BJ (cell line): ENCODE data around the gene PRSS23. TPM values are rescaled to one million over a fixed set of nuclear protein-coding genes. Genes with fewer than 3 reads are reported as not detected.
A peak's percentile ranks its signal among the peaks of the same experiment; 100 is the strongest.

Source experiments
- CTCF ChIA-PET: fragments of 350-600 bp; formaldehyde crosslinking; extraction: SDS; loops from one replicate; lab custom pipeline; 2021; ENCODE audit warnings: antibody characterized with exemption, inconsistent platforms; lab: Yijun Ruan, JAX
- POLR2A ChIA-PET: fragments of 300-600 bp; sonication (Branson Sonifier 250); formaldehyde crosslinking; extraction: SDS; loops from one replicate; lab custom pipeline; 2021; ENCODE audit warnings: antibody characterized with exemption; lab: Charles Lee
- DNase-seq: peaks from one replicate; pipeline ENCODE4 v3.0.0-alpha.2; 2011; ENCODE audit warnings: low read depth
- H3K27me3 ChIP-seq: 2 replicates; pipeline ENCODE4 v1.6.0; 2011; ENCODE audit warnings: low read length; ENCODE audit not compliant: control insufficient read depth, insufficient read depth
- H3K36me3 ChIP-seq: 2 replicates; pipeline ENCODE4 v1.5.1; 2011; ENCODE audit warnings: low read length; ENCODE audit not compliant: control insufficient read depth, insufficient read depth
- H3K4me3 ChIP-seq: 2 replicates; pipeline ENCODE4 v1.5.1; 2011; ENCODE audit warnings: low read depth, mild to moderate bottlenecking, control low read depth, low read length
- polyA plus RNA-seq: library from polyadenylated mRNA; depleted of rRNA; stranded (reverse); fragments of >200 nt; gene quantifications from 2 replicates; pipeline ENCODE4 v1.2.3, GENCODE V29; 2011
- TF ChIP-seq, protein P1 (sequence below): IDR thresholded peaks from 2 replicates; pipeline ENCODE4 v1.5.1; 2011; ENCODE audit warnings: low read depth, mild to moderate bottlenecking, control low read depth, inconsistent platforms, low read length, moderate library complexity; ENCODE audit not compliant: insufficient read depth

Gene PRSS23
- polyA plus RNA-seq, 1 experiment: 343 TPM

DNA sequence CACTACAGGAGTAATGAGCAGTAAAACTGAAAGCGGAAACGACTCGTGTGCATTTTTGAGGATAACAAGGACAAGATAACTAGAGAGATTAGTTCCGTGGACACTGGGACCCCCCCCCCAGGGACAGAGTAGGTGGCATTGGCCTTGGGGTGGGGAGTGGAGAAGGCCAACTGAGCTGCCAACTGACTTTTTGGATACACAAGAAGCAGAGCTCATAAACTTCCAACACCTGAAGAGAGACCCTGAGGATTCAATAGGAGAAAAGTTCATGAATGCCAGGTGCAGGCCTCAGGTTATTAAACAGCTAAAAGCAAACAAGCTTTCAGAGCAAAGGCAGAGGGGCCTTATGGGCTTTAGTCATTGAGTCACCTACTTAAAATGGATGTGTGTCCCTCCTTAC, 17.6 kb upstream of the PRSS23 start:
- CTCF ChIA-PET: interaction anchor here (2.1 kb wide), 1 partner anchor 8 kb away, joined by 6 read pairs; no protein-coding TSS in a partner anchor
- POLR2A ChIA-PET: no interaction called here
- Histone ChIP-seq H3K36me3 (no peaks in the 10 kb centered on the region), H3K4me3 (no peak overlapping the region), H3K27me3 (no peaks in the 10 kb centered on the region)
- TF ChIP-seq, protein P1, sequence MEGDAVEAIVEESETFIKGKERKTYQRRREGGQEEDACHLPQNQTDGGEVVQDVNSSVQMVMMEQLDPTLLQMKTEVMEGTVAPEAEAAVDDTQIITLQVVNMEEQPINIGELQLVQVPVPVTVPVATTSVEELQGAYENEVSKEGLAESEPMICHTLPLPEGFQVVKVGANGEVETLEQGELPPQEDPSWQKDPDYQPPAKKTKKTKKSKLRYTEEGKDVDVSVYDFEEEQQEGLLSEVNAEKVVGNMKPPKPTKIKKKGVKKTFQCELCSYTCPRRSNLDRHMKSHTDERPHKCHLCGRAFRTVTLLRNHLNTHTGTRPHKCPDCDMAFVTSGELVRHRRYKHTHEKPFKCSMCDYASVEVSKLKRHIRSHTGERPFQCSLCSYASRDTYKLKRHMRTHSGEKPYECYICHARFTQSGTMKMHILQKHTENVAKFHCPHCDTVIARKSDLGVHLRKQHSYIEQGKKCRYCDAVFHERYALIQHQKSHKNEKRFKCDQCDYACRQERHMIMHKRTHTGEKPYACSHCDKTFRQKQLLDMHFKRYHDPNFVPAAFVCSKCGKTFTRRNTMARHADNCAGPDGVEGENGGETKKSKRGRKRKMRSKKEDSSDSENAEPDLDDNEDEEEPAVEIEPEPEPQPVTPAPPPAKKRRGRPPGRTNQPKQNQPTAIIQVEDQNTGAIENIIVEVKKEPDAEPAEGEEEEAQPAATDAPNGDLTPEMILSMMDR: no peak
- DNase-seq: no peak

DNA sequence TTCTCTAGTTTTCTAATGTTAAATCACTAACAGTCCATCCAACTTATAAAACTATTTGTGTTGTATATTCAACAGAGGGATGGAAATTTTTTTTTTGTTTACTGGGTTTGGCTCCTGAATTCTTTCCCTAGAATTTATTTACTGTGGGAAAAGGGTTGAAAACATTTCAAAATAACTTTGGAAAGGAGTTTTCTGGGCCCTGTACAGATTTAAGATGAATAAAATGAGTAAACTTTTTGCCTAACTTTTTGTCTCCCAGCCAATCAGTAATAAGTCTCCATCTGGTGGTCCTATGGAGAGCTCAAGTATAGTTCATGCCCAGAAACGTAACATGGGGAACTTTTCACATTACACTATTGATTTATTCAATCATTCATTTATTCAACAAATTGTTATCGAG, 16.7 kb upstream of the PRSS23 start:
- Histone ChIP-seq H3K4me3 (no peak overlapping the region), H3K27me3 (no peaks in the 10 kb centered on the region), H3K36me3 (no peaks in the 10 kb centered on the region)
- TF ChIP-seq, protein P1: 0 out of 2 replicates have a peak, but pooled peaks have one; percentile 2
- no peak for DNase-seq
- ChIA-PET CTCF (interaction anchor here (1.6 to 2.1 kb wide), 3 partner anchors 9 to 175 kb away, joined by 6 to 7 read pairs (median 6); no protein-coding TSS in a partner anchor), POLR2A (no interaction called here)

- TF ChIP-seq, protein P1: no peak
- ChIA-PET CTCF (interaction anchor here (0.7 to 2.1 kb wide), 7 partner anchors 10 to 176 kb away, joined by 3 to 8 read pairs (median 6); partner anchors contain the start of gene PRSS23), POLR2A (interaction anchor here (0.6 kb wide), 1 partner anchor 1630 kb away, joined by 3 read pairs; no protein-coding TSS in a partner anchor)
- no peaks in the 10 kb centered on the region for H3K27me3 ChIP-seq
- no peaks in the 10 kb centered on the region for H3K36me3 ChIP-seq
- no peak overlapping the region for H3K4me3 ChIP-seq
- DNase-seq: no peak
Observed at GRCh38 chr11:86784241-86784681, 16.1 kb upstream of the PRSS23 start.

DNA sequence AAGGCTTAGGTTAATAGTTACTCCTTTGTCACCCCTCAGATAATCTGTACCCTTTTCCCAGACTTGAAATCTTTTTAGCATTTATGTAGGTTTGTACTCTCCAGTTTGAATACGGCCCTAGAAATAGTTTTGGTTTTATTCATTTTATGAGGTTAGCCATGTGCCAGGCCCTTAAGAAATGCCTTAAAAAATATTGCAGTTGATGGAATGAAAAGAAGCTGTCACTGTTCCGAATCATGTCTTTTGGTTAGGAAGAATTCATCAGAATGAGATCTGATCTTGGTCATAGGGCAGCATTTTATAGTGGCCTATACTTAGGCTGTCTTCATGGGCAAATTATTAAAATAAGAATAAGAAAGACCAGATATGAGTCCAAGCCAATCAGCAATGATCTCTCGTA, 14.8 kb upstream of the PRSS23 start:
- CTCF ChIA-PET: interaction anchor here (1.1 to 1.8 kb wide), 2 partner anchors 12 to 16 kb away, joined by 3 to 8 read pairs; partner anchors contain the start of gene PRSS23
- POLR2A ChIA-PET: interaction anchor here (0.6 kb wide), 2 partner anchors 142 to 165 kb away, joined by 4 read pairs; no protein-coding TSS in a partner anchor

DNA sequence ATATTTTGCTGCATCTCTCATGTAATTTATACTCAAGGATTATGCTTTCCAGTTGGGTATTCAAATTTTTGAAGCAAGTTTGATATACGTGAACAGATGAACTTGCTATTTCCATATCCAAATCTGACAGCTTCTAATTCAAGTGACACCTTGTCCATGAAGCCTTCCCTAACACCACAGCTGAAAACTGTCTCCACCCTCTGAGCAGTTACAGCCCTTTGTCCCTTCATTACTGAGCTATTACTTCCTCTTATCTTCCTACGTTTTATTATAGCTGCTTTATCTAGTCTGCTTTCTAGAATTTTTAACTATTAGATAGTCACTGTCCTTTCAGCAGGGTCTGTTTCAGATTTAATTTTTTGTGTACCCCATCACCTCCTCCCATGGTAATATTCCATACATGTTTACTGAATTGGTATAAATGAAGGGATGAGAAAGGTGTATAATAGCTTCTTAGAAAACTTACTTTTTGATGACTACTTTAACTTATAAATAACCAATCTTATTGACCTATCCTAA, 13.3 kb upstream of the PRSS23 start:
- DNase-seq: no peak
- CTCF ChIA-PET: no interaction called here
- Histone ChIP-seq H3K4me3 (no peak overlapping the region), H3K27me3 (no peaks in the 10 kb centered on the region), H3K36me3 (no peaks in the 10 kb centered on the region)
- POLR2A ChIA-PET: no interaction called here
- TF ChIP-seq, protein P1: no peak

More for the DNA sequence above, 14.8 kb upstream of the PRSS23 start:
- Histone ChIP-seq H3K4me3 (no peak overlapping the region), H3K27me3 (no peaks in the 10 kb centered on the region), H3K36me3 (no peaks in the 10 kb centered on the region)
- no peak for DNase-seq
- TF ChIP-seq, protein P1: no peak
